ENCODE measurements around the gene CCDC85C.

DNA sequence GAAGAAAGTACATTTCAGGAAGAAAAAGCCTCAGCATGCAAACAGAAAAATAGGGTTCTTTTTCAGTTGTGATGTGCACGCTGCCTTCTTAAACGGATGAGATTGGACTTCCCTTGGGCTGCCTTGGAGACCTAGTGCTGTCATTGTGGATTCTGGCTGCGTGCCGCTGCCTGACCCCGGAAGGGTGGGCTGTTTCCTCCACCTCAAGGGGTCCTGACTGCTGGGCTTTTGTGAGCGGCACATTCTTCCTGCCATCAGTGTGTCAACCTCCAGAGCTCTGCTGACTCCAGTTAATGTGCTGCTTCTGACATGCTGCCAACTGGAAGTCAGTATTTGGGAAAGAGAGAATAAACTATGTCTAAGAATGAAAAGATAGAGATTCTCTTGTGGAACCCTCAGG is 97.7 kb downstream of the CCDC85C start:
- TF ChIP-seq, protein P1, sequence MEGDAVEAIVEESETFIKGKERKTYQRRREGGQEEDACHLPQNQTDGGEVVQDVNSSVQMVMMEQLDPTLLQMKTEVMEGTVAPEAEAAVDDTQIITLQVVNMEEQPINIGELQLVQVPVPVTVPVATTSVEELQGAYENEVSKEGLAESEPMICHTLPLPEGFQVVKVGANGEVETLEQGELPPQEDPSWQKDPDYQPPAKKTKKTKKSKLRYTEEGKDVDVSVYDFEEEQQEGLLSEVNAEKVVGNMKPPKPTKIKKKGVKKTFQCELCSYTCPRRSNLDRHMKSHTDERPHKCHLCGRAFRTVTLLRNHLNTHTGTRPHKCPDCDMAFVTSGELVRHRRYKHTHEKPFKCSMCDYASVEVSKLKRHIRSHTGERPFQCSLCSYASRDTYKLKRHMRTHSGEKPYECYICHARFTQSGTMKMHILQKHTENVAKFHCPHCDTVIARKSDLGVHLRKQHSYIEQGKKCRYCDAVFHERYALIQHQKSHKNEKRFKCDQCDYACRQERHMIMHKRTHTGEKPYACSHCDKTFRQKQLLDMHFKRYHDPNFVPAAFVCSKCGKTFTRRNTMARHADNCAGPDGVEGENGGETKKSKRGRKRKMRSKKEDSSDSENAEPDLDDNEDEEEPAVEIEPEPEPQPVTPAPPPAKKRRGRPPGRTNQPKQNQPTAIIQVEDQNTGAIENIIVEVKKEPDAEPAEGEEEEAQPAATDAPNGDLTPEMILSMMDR (IDR thresholded peaks at IDR 0.05): no peak
- no peak for TF ChIP-seq POLR2A (IDR thresholded peaks at IDR 0.05)

Data from ovary (tissue), 3 donors.